Caki2 (cell line): ENCODE results near the gene TEX30. TPM values are rescaled to one million over a fixed set of nuclear protein-coding genes. Genes with fewer than 3 reads are reported as not detected.
A peak's percentile ranks its signal among the peaks of the same experiment; 100 is the strongest.

ENCODE experiments used
- DNase-seq: peaks from one replicate; pipeline ENCODE4 v3.0.0-alpha.2; 2015; ENCODE audit warnings: low read depth
- in situ Hi-C: cut with HindIII; loops from 2 replicates; pipeline ENCODE4 v1.10.0; 2016; ENCODE audit warnings: low sequenced_read_pairs, low pct_unique_long_range_greater_than_20kb, mixed read lengths
- total RNA-seq: library from RNA; depleted of rRNA; stranded (reverse); fragments of >200 nt; shearing (Covaris generic); gene quantifications from 2 replicates; pipeline ENCODE4 v1.2.3, GENCODE V29; 2014; ENCODE audit warnings: low replicate concordance; rRNA removed

TEX30 gene
- total RNA-seq, 1 experiment from 2014 or later: 34.7 TPM

- in situ Hi-C loops: no loop called here
- no peak for DNase-seq
Observed at GRCh38 chr13:102742101-102742500, 31.5 kb downstream of the TEX30 start.

DNA sequence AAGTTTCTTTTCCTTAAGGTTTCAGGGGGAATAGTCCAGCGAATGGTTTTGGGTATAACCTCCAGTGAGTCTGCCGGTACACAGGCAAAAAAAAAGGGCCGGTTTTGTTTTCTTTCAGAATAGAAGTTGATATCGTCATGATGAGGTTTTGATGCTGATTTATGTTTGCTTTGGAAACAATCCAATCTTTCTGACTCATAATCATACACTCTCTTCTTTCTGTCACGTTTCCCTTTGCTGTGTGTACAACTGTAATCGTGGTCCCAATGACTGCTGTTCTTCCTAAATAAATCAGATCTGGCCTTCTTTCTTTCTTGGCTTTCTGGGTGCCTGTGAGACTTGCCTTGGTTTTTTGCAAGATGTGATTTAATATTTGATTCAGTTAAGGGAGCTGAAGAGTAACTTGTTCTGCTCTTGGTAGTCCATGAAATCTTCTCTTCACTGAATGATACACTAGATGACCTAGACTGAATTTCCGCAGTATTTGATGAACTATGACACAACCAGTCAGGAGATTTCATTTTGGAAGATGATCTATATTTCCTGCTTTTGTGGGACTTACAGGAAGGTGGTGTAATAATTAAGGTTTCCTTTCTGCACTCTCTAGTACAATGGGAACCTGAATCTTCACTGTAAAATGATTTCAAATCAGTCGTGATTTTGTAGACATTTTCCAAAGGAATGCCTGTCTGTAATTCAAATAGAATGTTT is 43.9 kb downstream of the TEX30 start:
- in situ Hi-C loops: no loop called here
- DNase-seq: peak; percentile 62

GRCh38 chr13:102726430-102726829 is 47.2 kb downstream of the TEX30 start:
- DNase-seq: no peak
- in situ Hi-C loops: no loop called here

GRCh38 chr13:102724923-102725322 is 48.7 kb downstream of the TEX30 start:
- in situ Hi-C loops: no loop called here

GRCh38 chr13:102721800-102722231 is 51.8 kb downstream of the TEX30 start:
- in situ Hi-C loops: no loop called here
- DNase-seq: no peak

More at GRCh38 chr13:102724923-102725322, 48.7 kb downstream of the TEX30 start:
- peak; percentile 61 for DNase-seq

- no peak for DNase-seq
- in situ Hi-C loops: no loop called here
Observed at GRCh38 chr13:102718746-102719145, 54.8 kb downstream of the TEX30 start.

Other genes starting within 250 kb of the TEX30 start
- 18.7 and 19.5 TPM in 2 replicates for gene TPP2, start 176.8 kb downstream of the TEX30 start, total RNA-seq
- not detected in 2 replicates for gene METTL21C, start 78.7 kb downstream of the TEX30 start, total RNA-seq
- 10.6 and 12.1 TPM in 2 replicates for gene POGLUT2, start 25.2 kb upstream of the TEX30 start, total RNA-seq
- 10.9 and 40.5 TPM in 2 replicates for gene BIVM, start 25.3 kb upstream of the TEX30 start, total RNA-seq
- gene ERCC5, start 72.2 kb upstream of the TEX30 start, total RNA-seq: 16.2 and 21.9 TPM in 2 replicates